GM12878 (cell line): ENCODE measurements around the gene CNGB1. TPM values are rescaled to one million over a fixed set of nuclear protein-coding genes. Genes with fewer than 3 reads are reported as not detected.

Experiments used
- ATAC-seq: fragments of 200-7000 bp; cut with Tn5 transposase; 3 replicates; pipeline ENCODE4 v1.9.1; 2020; ENCODE audit warnings: mild to moderate bottlenecking, moderate library complexity
- BruUV-seq: library from RNA; stranded (reverse); fragments of 400-500 nt; replicated peaks from 2 replicates; lab custom pipeline; 2021; lab: Mats Ljungman, UMichigan
- CTCF ChIA-PET: fragments of 300-600 bp; sonication (Branson Sonifier 250); formaldehyde crosslinking; extraction: SDS; loops from one replicate; lab custom pipeline; 2021; ENCODE audit warnings: inconsistent platforms; lab: Yijun Ruan, JAX
- POLR2A ChIA-PET: fragments of 350-600 bp; formaldehyde crosslinking; extraction: SDS; loops from one replicate; lab custom pipeline; 2021; ENCODE audit warnings: inconsistent platforms; lab: Charles Lee
- RAD21 ChIA-PET: fragments of 300-600 bp; sonication (Branson Sonifier 250); formaldehyde crosslinking; loops from one replicate; lab custom pipeline; 2023; ENCODE audit warnings: antibody characterized with exemption; ENCODE audit not compliant: unreplicated experiment; lab: Charles Lee
- SMC1A ChIA-PET: fragments of 300-600 bp; sonication (Branson Sonifier 250); formaldehyde crosslinking; loops from one replicate; lab custom pipeline; 2023; ENCODE audit not compliant: unreplicated experiment, uncharacterized antibody; lab: Charles Lee
- DNase-seq: peaks from one replicate; pipeline ENCODE4 v3.0.0-alpha.2; 2011; ENCODE audit warnings: low read depth, low spot score
- FAIRE-seq: peaks from 3 replicates; lab custom pipeline; 2011; peaks lifted over from hg19 to GRCh38; lab: Jason Lieb, UNC
- H2AFZ ChIP-seq: 2 replicates; pipeline ENCODE4 v1.6.0; 2011; ENCODE audit warnings: low read depth, low read length, control low read depth; ENCODE audit not compliant: control insufficient read depth
- H3K27ac ChIP-seq: 2 replicates; pipeline ENCODE4 v1.5.1; 2011; ENCODE audit warnings: control low read depth; ENCODE audit not compliant: control insufficient read depth, insufficient read depth
- H3K27me3 ChIP-seq, 2 experiments: replicated peaks in 1 of 2; 2 replicates each; pipeline versions ENCODE4 v1.6.0 to v1.6.1; 2011; ENCODE audit warnings: low read length in 1 of 2; ENCODE audit not compliant: control insufficient read depth in 2 of 2, insufficient read depth in 2 of 2
- H3K36me3 ChIP-seq, 2 experiments: 2 replicates each; pipeline ENCODE4 v1.5.1; 2011; ENCODE audit warnings: low read length in 1 of 2; ENCODE audit not compliant: control insufficient read depth in 2 of 2, insufficient read depth in 2 of 2
- H3K4me1 ChIP-seq: 2 replicates; pipeline ENCODE4 v1.6.1; 2011; ENCODE audit warnings: mild to moderate bottlenecking, low read length, moderate library complexity, mixed read lengths; ENCODE audit not compliant: control insufficient read depth, insufficient read depth
- H3K4me2 ChIP-seq: 2 replicates; pipeline ENCODE4 v1.6.0; 2011; ENCODE audit warnings: control low read depth; ENCODE audit not compliant: control insufficient read depth, insufficient read depth
- H3K4me3 ChIP-seq: fragments of 200-600 bp; sonication (generic); 2 replicates; pipeline ENCODE4 v1.5.1; 2016
- H3K79me2 ChIP-seq: 2 replicates; pipeline ENCODE4 v1.6.0; 2011; ENCODE audit warnings: low read length; ENCODE audit not compliant: control insufficient read depth, insufficient read depth
- H3K9ac ChIP-seq: 2 replicates; pipeline ENCODE4 v1.8.0; 2011; ENCODE audit warnings: low read length, control low read depth, mixed read lengths; ENCODE audit not compliant: control insufficient read depth, insufficient read depth
- H3K9me3 ChIP-seq: replicated peaks from 3 replicates; pipeline ENCODE4 v1.5.1; 2011; ENCODE audit warnings: mild to moderate bottlenecking, low read length; ENCODE audit not compliant: control insufficient read depth, insufficient read depth
- H4K20me1 ChIP-seq: 2 replicates; pipeline ENCODE4 v1.6.0; 2011; ENCODE audit not compliant: control insufficient read depth, insufficient read depth
- DPF2 ChIP-seq: fragments of 450-650 bp; IDR thresholded peaks from 2 replicates; pipeline ENCODE4 v1.6.1; 2017; ENCODE audit warnings: mild to moderate bottlenecking
- EED ChIP-seq: sonication (generic); IDR thresholded peaks from 2 replicates; pipeline ENCODE4 v1.6.1; 2016; ENCODE audit warnings: antibody characterized with exemption, low read depth
- ELK1 ChIP-seq: IDR thresholded peaks from 2 replicates; pipeline ENCODE4 v1.6.1; 2012; ENCODE audit warnings: low read depth, low read length, improper control_type of control experiment
- FOXK2 ChIP-seq: fragments of 450-650 bp; IDR thresholded peaks from 2 replicates; pipeline ENCODE4 v1.6.1; 2017; ENCODE audit warnings: mild to moderate bottlenecking, moderate library complexity
- GABPA ChIP-seq: IDR thresholded peaks from 2 replicates; pipeline ENCODE4 v1.6.1; 2014; ENCODE audit warnings: antibody characterized with exemption, low read depth, mild to moderate bottlenecking, inconsistent platforms
- HDAC6 ChIP-seq: fragments of 200-600 bp; sonication (generic); IDR thresholded peaks from one replicate; pipeline ENCODE4 v1.8.0; 2017; ENCODE audit warnings: antibody characterized with exemption; ENCODE audit not compliant: unreplicated experiment
- IKZF1 ChIP-seq: fragments of 450-650 bp; conservative IDR thresholded peaks from 2 replicates; pipeline ENCODE4 v1.6.1; 2017; ENCODE audit warnings: antibody characterized with exemption, mild to moderate bottlenecking
- JUNB ChIP-seq: IDR thresholded peaks from 2 replicates; pipeline ENCODE4 v1.6.1; 2016; ENCODE audit warnings: antibody characterized with exemption, mild to moderate bottlenecking
- NBN ChIP-seq: fragments of 450-650 bp; IDR thresholded peaks from 2 replicates; pipeline ENCODE4 v1.6.1; 2016
- NFYB ChIP-seq: IDR thresholded peaks from 2 replicates; pipeline ENCODE4 v1.6.1; 2011; ENCODE audit warnings: low read depth, mild to moderate bottlenecking, low read length, improper control_type of control experiment, moderate library complexity; ENCODE audit not compliant: insufficient read depth
- NR2C1 ChIP-seq: fragments of 450-650 bp; IDR thresholded peaks from 2 replicates; pipeline ENCODE4 v1.6.1; 2017; ENCODE audit warnings: antibody characterized with exemption, mild to moderate bottlenecking, moderate library complexity
- POLR2AphosphoS2 ChIP-seq: IDR thresholded peaks from 2 replicates; pipeline ENCODE4 v1.6.1; 2011; ENCODE audit warnings: low read depth, mild to moderate bottlenecking, low read length, improper control_type of control experiment, moderate library complexity
- POU2F2 ChIP-seq: IDR thresholded peaks from 3 replicates; pipeline ENCODE4 v1.6.1; 2011; ENCODE audit warnings: low read depth, mild to moderate bottlenecking, low read length, borderline replicate concordance
- SIN3A ChIP-seq: IDR thresholded peaks from 2 replicates; pipeline ENCODE4 v1.6.1; 2012; ENCODE audit warnings: low read depth, low read length, improper control_type of control experiment
- SMAD1 ChIP-seq: fragments of 450-650 bp; IDR thresholded peaks from 2 replicates; pipeline ENCODE4 v1.6.1; 2018; ENCODE audit warnings: mild to moderate bottlenecking, low read depth; ENCODE audit not compliant: partially characterized antibody
- SPI1 ChIP-seq: IDR thresholded peaks from 2 replicates; pipeline ENCODE4 v1.6.1; 2011; ENCODE audit warnings: low read depth, mild to moderate bottlenecking, low read length, moderate library complexity, borderline replicate concordance; ENCODE audit not compliant: insufficient read depth
- TARDBP ChIP-seq: IDR thresholded peaks from 2 replicates; pipeline ENCODE4 v1.6.1; 2016; ENCODE audit warnings: borderline replicate concordance
- ZNF207 ChIP-seq: fragments of 450-650 bp; IDR thresholded peaks from 2 replicates; pipeline ENCODE4 v1.6.1; 2014; ENCODE audit warnings: antibody characterized with exemption, mild to moderate bottlenecking, borderline replicate concordance
- WGBS: methylation state at CpG from one replicate; pipeline ENCODE4 v1.1.6; 2016; ENCODE audit warnings: low lambda C conversion rate; ENCODE audit not compliant: insufficient replicate concordance, insufficient coverage; ENCODE audit errors: missing lambda C conversion rate; 5-methylcytosine and 5-hydroxymethylcytosine counted together
- in situ Hi-C: fragments of 300-500 bp; cut with MboI; formaldehyde crosslinking; loops from 9 replicates; pipeline ENCODE4 v1.14.3; 2018; ENCODE audit warnings: mixed read lengths
- intact Hi-C: fragments of 100-400 bp; cut with micrococcal nuclease; formaldehyde crosslinking; loops from one replicate; pipeline ENCODE4 v1.14.2; 2022; ENCODE audit not compliant: unreplicated experiment
- polyA plus RNA-seq, 11 experiments: library from polyadenylated mRNA; depleted of rRNA in 4 of 11; unstranded in 6 of 11; stranded (reverse) in 5 of 11; fragments of >200 nt; fragmentation: Nextera tagmentation in 4 of 11; fragmentation: Illumina TruSeq in 1 of 11; extraction: Ambion mirVana in 4 of 11; extraction: Trizol in 1 of 11; gene quantifications; 1 replicate in 1 of 11; 2 replicates in 10 of 11; pipeline versions ENCODE4 v1.2.1 to v1.2.3, GENCODE V29; 2011 to 2016; ENCODE audit warnings: inconsistent platforms in 2 of 11, missing spikeins in 2 of 11, low read depth in 1 of 11
- total RNA-seq, 4 experiments: library from RNA; depleted of rRNA in 3 of 4; stranded (reverse); fragments of >200 nt in 3 of 4; fragmentation: Illumina TruSeq in 1 of 4; extraction: Trizol in 1 of 4; gene quantifications; 2 replicates each; pipeline versions ENCODE4 v1.2.1 to v1.2.3, GENCODE V29; 2013 to 2021

Gene CNGB1
- total and polyA plus RNA-seq, 10 of the 15 experiments (the other 5 are each of a cell fraction or from before 2014, with no cell fraction given) = 0.03 TPM; not detected in 9

GRCh38 chr16:57966204-57966771, 4.6 kb downstream of the CNGB1 start:
- CTCF ChIA-PET = interaction anchor here (1.1 to 1.2 kb wide), 2 partner anchors 10 to 35 kb away, joined by 3 read pairs; no protein-coding TSS in a partner anchor

GRCh38 chr16:57964157-57964700, 6.7 kb downstream of the CNGB1 start:
- ATAC-seq (no peak), FAIRE-seq (no peak), DNase-seq (no peak)
- Histone ChIP-seq H3K27me3 (no peaks in the 10 kb centered on the region), H2AFZ (no peak overlapping the region), H4K20me1 (no peaks in the 10 kb centered on the region), H3K79me2 (no peaks in the 10 kb centered on the region), H3K9ac (no peak overlapping the region), H3K4me1 (0 out of 2 replicates have a peak, but pooled peaks cover 2% of the 10 kb centered on the region), H3K4me2 (no peak overlapping the region), H3K9me3 (no peaks in the 10 kb centered on the region), H3K36me3 (no peaks in the 10 kb centered on the region), H3K27ac (no peak overlapping the region), H3K4me3 (no peak overlapping the region)
- RAD21 ChIA-PET = no interaction called here
- CTCF ChIA-PET = no interaction called here
- POLR2A ChIA-PET = no interaction called here
- BruUV-seq = no TSS peak
- in situ Hi-C loops = no loop called here
- no peak for TF ChIP-seq NBN
- no peak for TF ChIP-seq DPF2
- TF ChIP-seq JUNB = no peak
- no peak for TF ChIP-seq POU2F2
- no peak for TF ChIP-seq SMAD1
- TF ChIP-seq ZNF207 = no peak
- no peak for TF ChIP-seq IKZF1
- no peak for TF ChIP-seq SIN3A
- TF ChIP-seq NFYB = no peak
- no peak for TF ChIP-seq EED
- no peak for TF ChIP-seq ELK1
- TF ChIP-seq SPI1 = no peak
- no peak for TF ChIP-seq TARDBP
- no peak for TF ChIP-seq NR2C1
- no peak for TF ChIP-seq POLR2AphosphoS2
- SMC1A ChIA-PET = no interaction called here
- WGBS = 29% methylated on average over 9 of the region's 10 CpGs
- intact Hi-C loops = no loop called here

More at GRCh38 chr16:57966204-57966771, 4.6 kb downstream of the CNGB1 start:
- intact Hi-C loops = no loop called here
- no peak for DNase-seq
- FAIRE-seq = no peak
- ChIA-PET SMC1A (interaction anchor here (1.0 kb wide), 1 partner anchor 369 kb away, joined by 3 read pairs; no protein-coding TSS in a partner anchor), POLR2A (interaction anchor here (0.6 kb wide), 1 partner anchor 19 kb away, joined by 3 read pairs; no protein-coding TSS in a partner anchor)
- Histone ChIP-seq H3K4me3 (no peak overlapping the region), H2AFZ (no peak overlapping the region), H3K4me1 (no peaks in the 10 kb centered on the region), H3K36me3 (no peaks in the 10 kb centered on the region), H3K9me3 (no peaks in the 10 kb centered on the region), H3K9ac (no peak overlapping the region)
- in situ Hi-C loops = no loop called here
- TF ChIP-seq GABPA (no peak), FOXK2 (no peak), HDAC6 (no peak)
- TF ChIP-seq, all 136 proteins: peak for 0
- no peak overlapping the region for H3K27ac ChIP-seq
- H3K4me2 ChIP-seq = no peak overlapping the region
- RAD21 ChIA-PET = no interaction called here
- H3K27me3 ChIP-seq = no peaks in the 10 kb centered on the region; a peak in 2 of 4 replicates
- no peaks in the 10 kb centered on the region for H4K20me1 ChIP-seq
- no peaks in the 10 kb centered on the region for H3K79me2 ChIP-seq
- 9% methylated on average over 4 of the region's 4 CpGs for WGBS
- no peak for ATAC-seq
- no TSS peak for BruUV-seq
